Esophagus muscularis mucosa (tissue), 4 donors: Measurements from ENCODE around the gene NRARP. TPM values are rescaled to one million over a fixed set of nuclear protein-coding genes. Genes with fewer than 3 reads are reported as not detected.

Source experiments
- DNase-seq: peaks from one replicate; pipeline ENCODE4 v3.0.0-alpha.2; 2017; ENCODE audit errors: extremely low spot score
- H3K27ac ChIP-seq, 4 donors: fragments of 200-600 bp; sonication (generic); replicated peaks in 1 of 4; 1 replicate in 3 of 4; 2 replicates in 1 of 4; pipeline ENCODE4 v1.5.1; 2016 to 2019; ENCODE audit warnings: mild to moderate bottlenecking in 1 of 4
- H3K27me3 ChIP-seq, 4 donors: fragments of 200-600 bp; sonication (generic); one replicate each; pipeline versions ENCODE4 v1.5.1 to v1.6.0; 2016 to 2019
- H3K36me3 ChIP-seq, 4 donors: fragments of 200-600 bp; sonication (generic); one replicate each; pipeline ENCODE4 v1.5.1; 2016 to 2019
- H3K4me1 ChIP-seq, 4 donors: fragments of 200-600 bp; sonication (generic); one replicate each; pipeline ENCODE4 v1.5.1; 2016 to 2019
- H3K4me3 ChIP-seq, 4 donors: fragments of 200-600 bp; sonication (generic); 1 replicate in 2 of 4; 2 replicates in 2 of 4; pipeline ENCODE4 v1.5.1; 2016 to 2019; ENCODE audit warnings: mild to moderate bottlenecking in 4 of 4, moderate library complexity in 1 of 4
- H3K9me3 ChIP-seq, 4 donors: fragments of 200-600 bp; sonication (generic); 1 replicate in 3 of 4; 2 replicates in 1 of 4; pipeline ENCODE4 v1.5.1; 2016 to 2019
- CTCF ChIP-seq, 3 experiments: fragments of 200-600 bp in 2 of 3; fragments of 450-650 bp in 1 of 3; sonication (generic) in 2 of 3; IDR thresholded peaks; one replicate each; pipeline ENCODE4 v1.5.1; 2017 to 2019; ENCODE audit warnings: antibody characterized with exemption in 3 of 3, mild to moderate bottlenecking in 2 of 3, moderate library complexity in 1 of 3
- EP300 ChIP-seq: sonication (generic); formaldehyde crosslinking; IDR thresholded peaks from one replicate; pipeline ENCODE4 v1.6.1; 2017; ENCODE audit warnings: antibody characterized with exemption
- POLR2A ChIP-seq: fragments of 450-650 bp; IDR thresholded peaks from one replicate; pipeline ENCODE4 v1.6.1; 2017; ENCODE audit warnings: antibody characterized with exemption, moderate library complexity, mild to moderate bottlenecking, low read depth
- POLR2AphosphoS5 ChIP-seq, 2 donors: sonication (generic); formaldehyde crosslinking; IDR thresholded peaks; one replicate each; pipeline ENCODE4 v1.6.1; 2017; ENCODE audit warnings: antibody characterized with exemption in 2 of 2
- WGBS: methylation state at CpG from one replicate; pipeline ENCODE4 v1.1.5; 2018; 5-methylcytosine and 5-hydroxymethylcytosine counted together
- intact Hi-C: fragments of 100-400 bp; cut with DNase I; formaldehyde crosslinking; loops from one replicate; pipeline ENCODE4 v1.15.1; 2023
- total RNA-seq, 4 donors: library from RNA; depleted of rRNA; stranded (reverse); fragments of >200 nt; gene quantifications; one replicate each; pipeline versions ENCODE4 v1.1.0 to v1.2.1, GENCODE V29; 2016

Gene NRARP
- total RNA-seq, 4 donors from 2014 or later = 2.9 to 10.3 (median 7.2) TPM

GRCh38 chr9:137299938-137300337 is 2.1 kb downstream of the NRARP start:
- H3K4me1 ChIP-seq = peaks cover 57 to 93% (median 73%) of the 10 kb centered on the region in 4 donors
- intact Hi-C loops = loop anchor here (5.0 to 10.0 kb wide), 2 partner anchors 107 to 225 kb away; no protein-coding TSS in a partner anchor
- H3K27ac ChIP-seq = peak overlapping the region; percentile 66 to 76 (median 73)
- H3K27me3 ChIP-seq = peaks cover 4 to 93% (median 44%) of the 10 kb centered on the region in 4 donors
- WGBS = 37% methylated on average over 16 of the region's 16 CpGs
- peak overlapping the region; percentile 50 to 59 (median 56) for H3K4me3 ChIP-seq
- no peaks in the 10 kb centered on the region for H3K9me3 ChIP-seq
- TF ChIP-seq EP300 = no peak
- TF ChIP-seq CTCF (IDR thresholded peaks at IDR 0.05) = no peak
- TF ChIP-seq POLR2AphosphoS5 (IDR thresholded peaks at IDR 0.05) = peak in 1 of 2 donors; percentile 33
- TF ChIP-seq POLR2A = no peak
- H3K36me3 ChIP-seq = no peaks in the 10 kb centered on the region
- no peak for DNase-seq

GRCh38 chr9:137299203-137299565 is 2.9 kb downstream of the NRARP start:
- H3K4me3 ChIP-seq = peak overlapping the region; percentile 22 to 59 (median 36)
- H3K27ac ChIP-seq = peak overlapping the region; percentile 50 to 78 (median 62)
- H3K36me3 ChIP-seq = no peaks in the 10 kb centered on the region
- H3K9me3 ChIP-seq = peaks cover 0 to 7% (median 1%) of the 10 kb centered on the region in 4 donors
- H3K27me3 ChIP-seq = peaks cover 4 to 93% (median 51%) of the 10 kb centered on the region in 4 donors
- H3K4me1 ChIP-seq = peaks cover 51 to 90% (median 71%) of the 10 kb centered on the region in 4 donors
- DNase-seq = no peak
- TF ChIP-seq EP300 (no peak), POLR2A (no peak), CTCF (IDR thresholded peaks at IDR 0.05) (no peak), POLR2AphosphoS5 (IDR thresholded peaks at IDR 0.05) (no peak)
- intact Hi-C loops = loop anchor here (5.0 to 10.0 kb wide), 2 partner anchors 108 to 226 kb away; no protein-coding TSS in a partner anchor
- WGBS = 73% methylated on average over 9 of the region's 10 CpGs

GRCh38 chr9:137298401-137299202 is 3.5 kb downstream of the NRARP start:
- Histone ChIP-seq H3K27me3 (peaks cover 4 to 93% (median 56%) of the 10 kb centered on the region in 4 donors), H3K36me3 (no peaks in the 10 kb centered on the region), H3K9me3 (peaks cover 0 to 8% (median 2%) of the 10 kb centered on the region in 4 donors), H3K4me3 (peak overlapping the region; percentile 22 to 59 (median 36)), H3K27ac (peak overlapping the region; percentile 50 to 78 (median 68)), H3K4me1 (peaks cover 45 to 84% (median 65%) of the 10 kb centered on the region in 4 donors)
- intact Hi-C loops = loop anchor here (5.0 to 10.0 kb wide), 2 partner anchors 109 to 226 kb away; no protein-coding TSS in a partner anchor
- no peak for DNase-seq
- WGBS = 69% methylated on average over 23 of the region's 24 CpGs
- TF ChIP-seq CTCF (IDR thresholded peaks at IDR 0.05) (no peak), POLR2AphosphoS5 (IDR thresholded peaks at IDR 0.05) (peak; percentile 36 to 43)

GRCh38 chr9:137297966-137298365 is 4.1 kb downstream of the NRARP start:
- DNase-seq = no peak
- Histone ChIP-seq H3K4me3 (peak overlapping the region in 1 of 4 donors; percentile 59), H3K9me3 (peaks cover 0 to 8% (median 2%) of the 10 kb centered on the region in 4 donors), H3K36me3 (no peaks in the 10 kb centered on the region), H3K27ac (peak overlapping the region; percentile 50 to 78 (median 68)), H3K4me1 (peaks cover 40 to 78% (median 59%) of the 10 kb centered on the region in 4 donors), H3K27me3 (peaks cover 4 to 92% (median 56%) of the 10 kb centered on the region in 4 donors)
- intact Hi-C loops = loop anchor here (5.0 to 10.0 kb wide), 2 partner anchors 109 to 227 kb away; no protein-coding TSS in a partner anchor
- TF ChIP-seq POLR2A = no peak
- no peak for TF ChIP-seq POLR2AphosphoS5 (IDR thresholded peaks at IDR 0.05)
- no peak for TF ChIP-seq EP300
- TF ChIP-seq CTCF (IDR thresholded peaks at IDR 0.05) = no peak
- WGBS = 83% methylated on average over 7 of the region's 7 CpGs
